Measurements from ENCODE around the gene RBBP7. TPM values are rescaled to one million over a fixed set of nuclear protein-coding genes. Genes with fewer than 3 reads are reported as not detected.

RBBP7 gene
- total RNA-seq, 1 experiment from 2014 or later, result 167 TPM

- Histone ChIP-seq H3K36me3 (peaks cover 62% of the 10 kb centered on the region), H3K27me3 (no peaks in the 10 kb centered on the region), H3K9me3 (peaks cover 5% of the 10 kb centered on the region; the same call in 1 of the 2 replicates), H3K4me3 (no peak overlapping the region)
- DNase-seq, result peak; percentile 64
These were observed 30.2 kb downstream of the RBBP7 start for GRCh38 chrX:16839852-16840460.

GRCh38 chrX:16839219-16839851 is 30.8 kb downstream of the RBBP7 start:
- no peak for DNase-seq
- Histone ChIP-seq H3K27me3 (no peaks in the 10 kb centered on the region), H3K9me3 (peaks cover 5% of the 10 kb centered on the region; the same call in 1 of the 2 replicates), H3K4me3 (no peak overlapping the region), H3K36me3 (peaks cover 62% of the 10 kb centered on the region)

- no peaks in the 10 kb centered on the region for H3K27me3 ChIP-seq
- no peak overlapping the region for H3K4me3 ChIP-seq
- peaks cover 5% of the 10 kb centered on the region; the same call in 1 of the 2 replicates for H3K9me3 ChIP-seq
- DNase-seq, result peak; percentile 42
- H3K36me3 ChIP-seq, result peaks cover 67% of the 10 kb centered on the region
These were observed 31.7 kb downstream of the RBBP7 start for GRCh38 chrX:16838202-16839066.

DNA sequence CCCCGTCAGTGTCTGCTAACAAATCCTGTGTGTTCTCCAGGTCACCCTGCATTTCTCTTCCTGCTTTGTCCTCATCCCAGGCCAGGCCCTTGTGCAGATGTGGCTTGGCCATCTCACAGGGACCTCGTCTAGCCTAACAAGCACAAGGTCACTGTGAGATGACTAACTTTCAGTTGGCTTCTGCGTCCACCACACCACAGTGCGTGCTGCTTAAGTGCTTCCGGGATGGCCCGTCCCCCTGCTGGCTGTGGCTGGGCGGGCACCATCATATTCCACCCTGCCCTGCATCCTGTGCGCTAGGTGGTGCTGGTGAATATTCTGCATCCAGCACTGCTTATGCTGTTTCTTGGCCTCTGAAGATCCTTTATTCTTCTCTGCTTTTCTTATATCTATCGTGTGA is 33.8 kb downstream of the RBBP7 start:
- peaks cover 63% of the 10 kb centered on the region for H3K36me3 ChIP-seq
- no peak for DNase-seq
- H3K9me3 ChIP-seq, result peaks cover 5% of the 10 kb centered on the region; the same call in 1 of the 2 replicates

DNA sequence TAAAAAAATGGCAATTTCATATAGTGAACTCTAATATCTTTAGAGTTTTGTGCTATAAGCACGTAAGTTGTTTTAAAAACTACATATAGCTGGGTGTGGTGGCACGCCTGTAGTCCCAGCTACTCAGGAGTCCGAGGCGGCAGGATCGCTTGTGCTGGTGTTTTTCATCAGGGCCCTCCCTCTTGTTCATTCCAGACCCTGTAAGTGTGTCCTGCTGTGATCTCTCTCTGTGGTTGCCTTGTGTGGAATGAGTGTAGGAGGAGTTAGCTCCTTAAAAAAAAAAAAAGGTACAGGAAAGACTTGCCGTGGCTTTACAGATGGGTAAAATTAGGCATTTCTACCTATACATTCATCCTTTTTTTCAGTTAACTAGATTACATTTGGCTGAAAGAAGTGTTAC is 35.4 kb downstream of the RBBP7 start:
- Histone ChIP-seq H3K4me3 (no peak overlapping the region), H3K9me3 (peaks cover 5% of the 10 kb centered on the region; the same call in 1 of the 2 replicates), H3K27me3 (no peaks in the 10 kb centered on the region), H3K36me3 (peaks cover 55% of the 10 kb centered on the region)
- no peak for DNase-seq

More for the DNA sequence above, 33.8 kb downstream of the RBBP7 start:
- H3K27me3 ChIP-seq, result no peaks in the 10 kb centered on the region
- no peak overlapping the region for H3K4me3 ChIP-seq

DNA sequence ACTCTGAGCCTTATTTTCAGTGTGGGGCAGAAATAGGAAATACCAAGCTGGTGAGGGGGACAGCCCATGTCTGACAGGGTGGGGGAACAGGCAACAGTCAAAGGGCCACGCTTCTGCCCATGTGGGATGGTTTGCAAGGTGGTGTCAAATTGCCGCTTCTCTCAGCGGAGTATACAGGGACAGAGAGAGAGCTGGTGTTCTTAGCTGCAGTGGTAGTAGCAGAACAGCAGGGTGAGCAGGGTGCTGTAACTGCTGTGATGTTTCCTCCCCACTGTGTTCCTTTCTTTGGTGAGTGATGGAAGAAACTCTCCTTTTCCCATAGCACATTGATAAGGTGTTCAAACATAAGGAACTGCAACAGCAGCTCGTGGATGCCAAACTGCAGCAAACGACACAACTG is 37.9 kb downstream of the RBBP7 start:
- Histone ChIP-seq H3K36me3 (peaks cover 32% of the 10 kb centered on the region), H3K9me3 (no peaks in the 10 kb centered on the region), H3K27me3 (no peaks in the 10 kb centered on the region), H3K4me3 (no peak overlapping the region)
- no peak for DNase-seq

- H3K9me3 ChIP-seq, result no peaks in the 10 kb centered on the region
- no peaks in the 10 kb centered on the region for H3K27me3 ChIP-seq
- peaks cover 11% of the 10 kb centered on the region for H3K36me3 ChIP-seq
- DNase-seq, result peak; percentile 28
- no peak overlapping the region for H3K4me3 ChIP-seq
These were observed 41.8 kb downstream of the RBBP7 start for GRCh38 chrX:16828124-16828908.

- H3K36me3 ChIP-seq, result peaks cover 6% of the 10 kb centered on the region
- no peaks in the 10 kb centered on the region for H3K9me3 ChIP-seq
- H3K27me3 ChIP-seq, result no peaks in the 10 kb centered on the region
- no peak overlapping the region for H3K4me3 ChIP-seq
- DNase-seq, result peak; percentile 53
These were observed 42.9 kb downstream of the RBBP7 start for GRCh38 chrX:16827225-16827624.

GRCh38 chrX:16826207-16826606 is 44.0 kb downstream of the RBBP7 start:
- no peak for DNase-seq
- no peak overlapping the region for H3K4me3 ChIP-seq
- peaks cover 7% of the 10 kb centered on the region for H3K36me3 ChIP-seq
- no peaks in the 10 kb centered on the region for H3K9me3 ChIP-seq
- H3K27me3 ChIP-seq, result no peaks in the 10 kb centered on the region

GRCh38 chrX:16825264-16826035 is 44.7 kb downstream of the RBBP7 start:
- DNase-seq, result no peak
- H3K36me3 ChIP-seq, result peaks cover 13% of the 10 kb centered on the region
- no peak overlapping the region for H3K4me3 ChIP-seq
- H3K27me3 ChIP-seq, result no peaks in the 10 kb centered on the region
- no peaks in the 10 kb centered on the region for H3K9me3 ChIP-seq

GRCh38 chrX:16822723-16823122 is 47.4 kb downstream of the RBBP7 start:
- no peaks in the 10 kb centered on the region for H3K27me3 ChIP-seq
- peaks cover 19% of the 10 kb centered on the region for H3K36me3 ChIP-seq
- H3K9me3 ChIP-seq, result no peaks in the 10 kb centered on the region
- H3K4me3 ChIP-seq, result no peak overlapping the region
- peak; percentile 48 for DNase-seq

GRCh38 chrX:16819634-16820033 is 50.5 kb downstream of the RBBP7 start:
- Histone ChIP-seq H3K9me3 (no peaks in the 10 kb centered on the region), H3K36me3 (peaks cover 19% of the 10 kb centered on the region), H3K27me3 (no peaks in the 10 kb centered on the region), H3K4me3 (no peak overlapping the region)
- no peak for DNase-seq

- DNase-seq, result no peak
- no peak overlapping the region for H3K4me3 ChIP-seq
- peaks cover 8% of the 10 kb centered on the region for H3K36me3 ChIP-seq
- no peaks in the 10 kb centered on the region for H3K9me3 ChIP-seq
- no peaks in the 10 kb centered on the region for H3K27me3 ChIP-seq
These were observed 55.6 kb downstream of the RBBP7 start for GRCh38 chrX:16814597-16814996.

GRCh38 chrX:16807976-16808542 is 62.1 kb downstream of the RBBP7 start:
- peaks cover 10% of the 10 kb centered on the region for H3K36me3 ChIP-seq
- H3K4me3 ChIP-seq, result peak overlapping the region; percentile 15; the same call in 1 of the 2 replicates
- no peaks in the 10 kb centered on the region for H3K9me3 ChIP-seq
- no peaks in the 10 kb centered on the region for H3K27me3 ChIP-seq
- DNase-seq, result peak; percentile 10

- H3K4me3 ChIP-seq, result no peak overlapping the region; the same call in 1 of the 2 replicates
- no peaks in the 10 kb centered on the region for H3K27me3 ChIP-seq
- H3K36me3 ChIP-seq, result peaks cover 7% of the 10 kb centered on the region
- H3K9me3 ChIP-seq, result no peaks in the 10 kb centered on the region
- no peak for DNase-seq
These were observed 62.6 kb downstream of the RBBP7 start for GRCh38 chrX:16807548-16807947.

All from MG63 (cell line).